Measurements from ENCODE around the gene KRT40. TPM values are rescaled to one million over a fixed set of nuclear protein-coding genes. Genes with fewer than 3 reads are reported as not detected.

Gene KRT40
- total and polyA plus RNA-seq, 2 experiments from 2014 or later: not detected

DNA sequence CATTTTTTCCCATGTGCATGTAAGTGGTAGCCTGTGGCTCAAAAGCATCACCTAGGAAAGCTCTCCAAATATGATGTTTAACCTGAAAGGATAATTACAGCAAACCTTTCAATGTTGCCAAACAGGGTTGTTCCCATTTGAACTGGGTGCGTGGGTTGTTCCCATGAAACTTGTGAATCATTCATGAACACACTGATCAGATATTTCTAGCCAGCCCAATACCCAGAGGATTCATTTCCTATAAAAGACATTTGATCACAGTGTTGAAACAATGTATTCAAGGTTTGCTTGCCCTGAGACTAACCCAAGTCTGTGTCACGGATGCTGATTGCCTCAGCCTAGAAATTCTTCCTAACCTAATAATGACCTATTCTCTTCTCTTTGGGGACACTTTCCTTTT lies 30.2 kb downstream of the KRT40 start (continued):
- TF ChIP-seq, protein P1, sequence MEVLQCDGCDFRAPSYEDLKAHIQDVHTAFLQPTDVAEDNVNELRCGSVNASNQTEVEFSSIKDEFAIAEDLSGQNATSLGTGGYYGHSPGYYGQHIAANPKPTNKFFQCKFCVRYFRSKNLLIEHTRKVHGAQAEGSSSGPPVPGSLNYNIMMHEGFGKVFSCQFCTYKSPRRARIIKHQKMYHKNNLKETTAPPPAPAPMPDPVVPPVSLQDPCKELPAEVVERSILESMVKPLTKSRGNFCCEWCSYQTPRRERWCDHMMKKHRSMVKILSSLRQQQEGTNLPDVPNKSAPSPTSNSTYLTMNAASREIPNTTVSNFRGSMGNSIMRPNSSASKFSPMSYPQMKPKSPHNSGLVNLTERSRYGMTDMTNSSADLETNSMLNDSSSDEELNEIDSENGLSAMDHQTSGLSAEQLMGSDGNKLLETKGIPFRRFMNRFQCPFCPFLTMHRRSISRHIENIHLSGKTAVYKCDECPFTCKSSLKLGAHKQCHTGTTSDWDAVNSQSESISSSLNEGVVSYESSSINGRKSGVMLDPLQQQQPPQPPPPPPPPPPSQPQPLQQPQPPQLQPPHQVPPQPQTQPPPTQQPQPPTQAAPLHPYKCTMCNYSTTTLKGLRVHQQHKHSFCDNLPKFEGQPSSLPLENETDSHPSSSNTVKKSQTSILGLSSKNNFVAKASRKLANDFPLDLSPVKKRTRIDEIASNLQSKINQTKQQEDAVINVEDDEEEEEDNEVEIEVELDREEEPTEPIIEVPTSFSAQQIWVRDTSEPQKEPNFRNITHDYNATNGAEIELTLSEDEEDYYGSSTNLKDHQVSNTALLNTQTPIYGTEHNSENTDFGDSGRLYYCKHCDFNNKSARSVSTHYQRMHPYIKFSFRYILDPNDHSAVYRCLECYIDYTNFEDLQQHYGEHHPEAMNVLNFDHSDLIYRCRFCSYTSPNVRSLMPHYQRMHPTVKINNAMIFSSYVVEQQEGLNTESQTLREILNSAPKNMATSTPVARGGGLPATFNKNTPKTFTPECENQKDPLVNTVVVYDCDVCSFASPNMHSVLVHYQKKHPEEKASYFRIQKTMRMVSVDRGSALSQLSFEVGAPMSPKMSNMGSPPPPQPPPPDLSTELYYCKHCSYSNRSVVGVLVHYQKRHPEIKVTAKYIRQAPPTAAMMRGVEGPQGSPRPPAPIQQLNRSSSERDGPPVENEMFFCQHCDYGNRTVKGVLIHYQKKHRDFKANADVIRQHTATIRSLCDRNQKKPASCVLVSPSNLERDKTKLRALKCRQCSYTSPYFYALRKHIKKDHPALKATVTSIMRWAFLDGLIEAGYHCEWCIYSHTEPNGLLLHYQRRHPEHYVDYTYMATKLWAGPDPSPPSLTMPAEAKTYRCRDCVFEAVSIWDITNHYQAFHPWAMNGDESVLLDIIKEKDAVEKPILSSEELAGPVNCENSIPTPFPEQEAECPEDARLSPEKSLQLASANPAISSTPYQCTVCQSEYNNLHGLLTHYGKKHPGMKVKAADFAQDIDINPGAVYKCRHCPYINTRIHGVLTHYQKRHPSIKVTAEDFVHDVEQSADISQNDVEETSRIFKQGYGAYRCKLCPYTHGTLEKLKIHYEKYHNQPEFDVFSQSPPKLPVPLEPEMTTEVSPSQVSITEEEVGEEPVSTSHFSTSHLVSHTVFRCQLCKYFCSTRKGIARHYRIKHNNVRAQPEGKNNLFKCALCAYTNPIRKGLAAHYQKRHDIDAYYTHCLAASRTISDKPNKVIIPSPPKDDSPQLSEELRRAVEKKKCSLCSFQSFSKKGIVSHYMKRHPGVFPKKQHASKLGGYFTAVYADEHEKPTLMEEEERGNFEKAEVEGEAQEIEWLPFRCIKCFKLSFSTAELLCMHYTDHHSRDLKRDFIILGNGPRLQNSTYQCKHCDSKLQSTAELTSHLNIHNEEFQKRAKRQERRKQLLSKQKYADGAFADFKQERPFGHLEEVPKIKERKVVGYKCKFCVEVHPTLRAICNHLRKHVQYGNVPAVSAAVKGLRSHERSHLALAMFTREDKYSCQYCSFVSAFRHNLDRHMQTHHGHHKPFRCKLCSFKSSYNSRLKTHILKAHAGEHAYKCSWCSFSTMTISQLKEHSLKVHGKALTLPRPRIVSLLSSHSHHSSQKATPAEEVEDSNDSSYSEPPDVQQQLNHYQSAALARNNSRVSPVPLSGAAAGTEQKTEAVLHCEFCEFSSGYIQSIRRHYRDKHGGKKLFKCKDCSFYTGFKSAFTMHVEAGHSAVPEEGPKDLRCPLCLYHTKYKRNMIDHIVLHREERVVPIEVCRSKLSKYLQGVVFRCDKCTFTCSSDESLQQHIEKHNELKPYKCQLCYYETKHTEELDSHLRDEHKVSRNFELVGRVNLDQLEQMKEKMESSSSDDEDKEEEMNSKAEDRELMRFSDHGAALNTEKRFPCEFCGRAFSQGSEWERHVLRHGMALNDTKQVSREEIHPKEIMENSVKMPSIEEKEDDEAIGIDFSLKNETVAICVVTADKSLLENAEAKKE (CRISPR knock-in tag; IDR thresholded peaks at IDR 0.05): no peak
- TF ChIP-seq CREB1 (CRISPR knock-in tag; IDR thresholded peaks at IDR 0.05; ENCODE audit: low read depth): no peak
- TF ChIP-seq, protein P2, sequence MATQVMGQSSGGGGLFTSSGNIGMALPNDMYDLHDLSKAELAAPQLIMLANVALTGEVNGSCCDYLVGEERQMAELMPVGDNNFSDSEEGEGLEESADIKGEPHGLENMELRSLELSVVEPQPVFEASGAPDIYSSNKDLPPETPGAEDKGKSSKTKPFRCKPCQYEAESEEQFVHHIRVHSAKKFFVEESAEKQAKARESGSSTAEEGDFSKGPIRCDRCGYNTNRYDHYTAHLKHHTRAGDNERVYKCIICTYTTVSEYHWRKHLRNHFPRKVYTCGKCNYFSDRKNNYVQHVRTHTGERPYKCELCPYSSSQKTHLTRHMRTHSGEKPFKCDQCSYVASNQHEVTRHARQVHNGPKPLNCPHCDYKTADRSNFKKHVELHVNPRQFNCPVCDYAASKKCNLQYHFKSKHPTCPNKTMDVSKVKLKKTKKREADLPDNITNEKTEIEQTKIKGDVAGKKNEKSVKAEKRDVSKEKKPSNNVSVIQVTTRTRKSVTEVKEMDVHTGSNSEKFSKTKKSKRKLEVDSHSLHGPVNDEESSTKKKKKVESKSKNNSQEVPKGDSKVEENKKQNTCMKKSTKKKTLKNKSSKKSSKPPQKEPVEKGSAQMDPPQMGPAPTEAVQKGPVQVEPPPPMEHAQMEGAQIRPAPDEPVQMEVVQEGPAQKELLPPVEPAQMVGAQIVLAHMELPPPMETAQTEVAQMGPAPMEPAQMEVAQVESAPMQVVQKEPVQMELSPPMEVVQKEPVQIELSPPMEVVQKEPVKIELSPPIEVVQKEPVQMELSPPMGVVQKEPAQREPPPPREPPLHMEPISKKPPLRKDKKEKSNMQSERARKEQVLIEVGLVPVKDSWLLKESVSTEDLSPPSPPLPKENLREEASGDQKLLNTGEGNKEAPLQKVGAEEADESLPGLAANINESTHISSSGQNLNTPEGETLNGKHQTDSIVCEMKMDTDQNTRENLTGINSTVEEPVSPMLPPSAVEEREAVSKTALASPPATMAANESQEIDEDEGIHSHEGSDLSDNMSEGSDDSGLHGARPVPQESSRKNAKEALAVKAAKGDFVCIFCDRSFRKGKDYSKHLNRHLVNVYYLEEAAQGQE (IDR thresholded peaks at IDR 0.05; ENCODE audit: unreplicated experiment): no peak
- TF ChIP-seq ZNF331 (CRISPR knock-in tag; IDR thresholded peaks at IDR 0.05; ENCODE audit: low read depth): no peak

DNA sequence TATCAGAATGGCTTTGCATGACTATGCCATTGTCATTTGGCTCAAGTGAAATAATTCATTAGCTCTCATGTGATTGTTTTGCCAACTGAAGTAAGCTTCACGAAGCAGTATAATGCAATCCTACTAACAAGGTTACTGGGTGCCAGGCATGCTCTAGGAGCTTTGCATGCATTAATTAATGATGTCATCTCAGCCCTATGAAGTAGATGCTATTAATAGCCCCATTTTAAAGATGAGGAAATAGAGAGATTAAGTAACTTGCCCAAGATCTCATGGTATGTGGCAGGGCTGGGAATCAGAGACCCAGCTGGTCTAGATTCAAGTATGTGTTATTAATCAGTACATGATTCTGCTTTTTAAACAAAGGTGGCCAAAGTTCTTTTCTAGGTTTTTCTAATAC lies 31.5 kb downstream of the KRT40 start:
- Histone ChIP-seq H3K27ac (ENCODE audit: low read depth) (no peak overlapping the region), H2AFZ (peak overlapping the region; percentile 78; the same call in 1 of the 2 replicates), H3K27me3 (ENCODE audit: insufficient read depth) (no peaks in the 10 kb centered on the region), H3K79me2 (replicated peaks; ENCODE audit: insufficient read depth) (no peaks in the 10 kb centered on the region), H3K36me3 (ENCODE audit: insufficient read depth) (no peaks in the 10 kb centered on the region), H3K4me2 (no peak overlapping the region), H4K20me1 (replicated peaks; ENCODE audit: insufficient read depth) (no peaks in the 10 kb centered on the region), H3K9me2 (ENCODE audit: insufficient read depth) (peaks cover 7% of the 10 kb centered on the region), H3F3A (replicated peaks; ENCODE audit: low read depth) (no peaks in the 10 kb centered on the region), H3K4me3 (no peak overlapping the region), H3K4me1 (ENCODE audit: insufficient read depth) (peaks cover 9% of the 10 kb centered on the region)
- Mint-ChIP-seq H3K27me3 (ENCODE audit: insufficient read depth, low read depth, poor library complexity) (peaks cover 2% of the 10 kb centered on the region), H3K27ac (no peak overlapping the region), H3K4me3 (no peak overlapping the region), H3K36me3 (ENCODE audit: low read depth) (no peaks in the 10 kb centered on the region), H3K9me3 (no peaks in the 10 kb centered on the region; the same call in 2 of the 3 replicates), H3K4me1 (peaks cover 13% of the 10 kb centered on the region)
- no peak for DNase-seq (ENCODE audit: low spot score)
- no peak for ATAC-seq
- TF ChIP-seq EZH2phosphoT487 (IDR thresholded peaks at IDR 0.05; ENCODE audit: unreplicated experiment) (no peak), POLR2AphosphoS5 (IDR thresholded peaks at IDR 0.05; ENCODE audit: low read depth) (no peak), ZNF114 (CRISPR knock-in tag; IDR thresholded peaks at IDR 0.05) (no peak), CREB1 (CRISPR knock-in tag; IDR thresholded peaks at IDR 0.05; ENCODE audit: low read depth) (no peak), NANOG (IDR thresholded peaks at IDR 0.05; ENCODE audit: borderline replicate concordance) (no peak), EZH2 (IDR thresholded peaks at IDR 0.05; ENCODE audit: low read depth, unreplicated experiment) (no peak)
- TF ChIP-seq, protein P2 (IDR thresholded peaks at IDR 0.05; ENCODE audit: unreplicated experiment): no peak

All from GM23338 (cell line).